Colonic mucosa (tissue), 4 donors: ENCODE measurements around the gene PIRT. TPM values are rescaled to one million over a fixed set of nuclear protein-coding genes. Genes with fewer than 3 reads are reported as not detected.

Source experiments
- DNase-seq: peaks from one replicate; pipeline ENCODE4 v3.0.0-alpha.2; 2020
- H3K27ac ChIP-seq: fragments of 200-600 bp; one replicate; pipeline ENCODE4 v1.8.0; 2021
- H3K27me3 ChIP-seq: fragments of 200-600 bp; one replicate; pipeline ENCODE4 v1.8.0; 2021
- H3K36me3 ChIP-seq: fragments of 200-600 bp; one replicate; pipeline ENCODE4 v1.8.0; 2021
- H3K4me1 ChIP-seq: fragments of 200-600 bp; one replicate; pipeline ENCODE4 v1.8.0; 2021; ENCODE audit warnings: mild to moderate bottlenecking
- H3K4me3 ChIP-seq: fragments of 200-600 bp; one replicate; pipeline ENCODE4 v1.8.0; 2021
- H3K9ac ChIP-seq, 2 donors: one replicate each; pipeline ENCODE4 v1.7.0; 2013; ENCODE audit warnings: control low read depth in 2 of 2, low read depth in 2 of 2, low read length in 2 of 2
- H3K9me3 ChIP-seq: fragments of 200-600 bp; one replicate; pipeline ENCODE4 v1.8.0; 2021
- intact Hi-C: fragments of 100-400 bp; cut with DNase I; formaldehyde crosslinking; loops from one replicate; pipeline ENCODE4 v1.14.1; 2022
- total RNA-seq, 2 donors: library from RNA; stranded (reverse); fragmentation: NEBNext Ultra II Directional in 1 of 2; extraction: Animal tissue kit (Norgen Biotek cat#: 25700) in 1 of 2; gene quantifications; one replicate each; pipeline ENCODE4 v1.2.1, GENCODE V29; 2021
- TF ChIP-seq, protein P1 (sequence below): fragments of 200-600 bp; IDR thresholded peaks from one replicate; pipeline ENCODE4 v1.8.0; 2022; ENCODE audit warnings: antibody characterized with exemption, mild to moderate bottlenecking
- donor health status: healthy.
- donor health status: DM: no; HTN: no; CAD: no.
- donor health status: DM: no; HTN: no; CAD: no.

The PIRT gene
- total RNA-seq, 2 donors from 2014 or later = 0.40 to 1.5 TPM

DNA sequence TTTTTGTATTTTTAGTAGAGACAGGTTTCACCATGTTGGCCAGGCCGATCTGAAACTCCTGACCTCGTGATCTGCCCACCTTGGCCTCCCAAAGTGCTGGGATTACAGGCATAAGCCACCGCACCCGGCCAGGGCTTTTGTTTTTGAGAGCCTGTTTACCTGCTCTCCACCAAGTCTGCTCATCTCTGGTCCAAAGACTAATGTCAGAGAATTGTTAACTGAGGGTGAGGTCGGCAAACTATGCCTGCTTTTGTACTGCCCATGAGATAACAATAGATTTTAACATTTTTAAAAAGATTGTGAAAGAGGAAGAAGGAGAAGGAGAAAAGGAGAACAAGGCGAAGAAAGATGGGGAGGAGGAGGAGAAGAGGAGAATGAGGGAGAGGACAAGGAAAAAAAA, 60.0 kb downstream of the PIRT start:
- TF ChIP-seq, protein P1, sequence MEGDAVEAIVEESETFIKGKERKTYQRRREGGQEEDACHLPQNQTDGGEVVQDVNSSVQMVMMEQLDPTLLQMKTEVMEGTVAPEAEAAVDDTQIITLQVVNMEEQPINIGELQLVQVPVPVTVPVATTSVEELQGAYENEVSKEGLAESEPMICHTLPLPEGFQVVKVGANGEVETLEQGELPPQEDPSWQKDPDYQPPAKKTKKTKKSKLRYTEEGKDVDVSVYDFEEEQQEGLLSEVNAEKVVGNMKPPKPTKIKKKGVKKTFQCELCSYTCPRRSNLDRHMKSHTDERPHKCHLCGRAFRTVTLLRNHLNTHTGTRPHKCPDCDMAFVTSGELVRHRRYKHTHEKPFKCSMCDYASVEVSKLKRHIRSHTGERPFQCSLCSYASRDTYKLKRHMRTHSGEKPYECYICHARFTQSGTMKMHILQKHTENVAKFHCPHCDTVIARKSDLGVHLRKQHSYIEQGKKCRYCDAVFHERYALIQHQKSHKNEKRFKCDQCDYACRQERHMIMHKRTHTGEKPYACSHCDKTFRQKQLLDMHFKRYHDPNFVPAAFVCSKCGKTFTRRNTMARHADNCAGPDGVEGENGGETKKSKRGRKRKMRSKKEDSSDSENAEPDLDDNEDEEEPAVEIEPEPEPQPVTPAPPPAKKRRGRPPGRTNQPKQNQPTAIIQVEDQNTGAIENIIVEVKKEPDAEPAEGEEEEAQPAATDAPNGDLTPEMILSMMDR = no peak
- no peaks in the 10 kb centered on the region for H3K4me1 ChIP-seq
- peak; percentile 57 for DNase-seq

DNA sequence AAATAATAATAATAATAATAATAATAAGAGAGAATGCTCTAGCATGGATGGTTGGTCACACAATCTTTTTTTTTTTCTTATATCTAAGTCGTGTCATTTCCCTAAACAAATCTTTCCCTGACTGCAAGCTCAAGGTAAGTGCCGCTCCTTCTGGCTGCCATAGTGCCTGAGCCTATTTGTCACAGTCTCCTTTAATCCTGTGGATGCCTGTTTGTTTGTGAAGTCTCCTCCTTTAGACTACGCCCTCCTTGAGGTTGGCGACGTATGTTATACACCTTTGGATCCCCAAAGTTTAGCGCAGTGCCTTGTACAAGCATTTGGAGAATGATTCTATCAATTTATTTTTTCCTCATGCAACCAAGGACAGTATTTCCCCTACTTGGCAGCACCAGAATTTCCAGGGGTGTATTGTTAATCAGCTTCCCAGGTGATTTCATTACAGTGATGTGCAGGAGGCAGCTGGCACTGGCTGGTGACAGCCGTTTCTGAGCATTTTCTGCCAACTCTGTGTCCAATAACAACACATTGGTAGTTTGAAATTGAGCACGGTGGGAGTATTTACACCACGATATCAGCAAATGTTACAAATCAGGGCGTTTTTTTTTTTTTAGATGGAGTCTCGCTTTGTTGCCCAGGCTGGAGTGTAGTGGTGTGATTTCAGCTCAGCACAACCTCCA, 60.6 kb downstream of the PIRT start:
- Histone ChIP-seq H3K27ac (peak overlapping the region; percentile 90), H3K4me1 (no peaks in the 10 kb centered on the region), H3K36me3 (no peaks in the 10 kb centered on the region), H3K27me3 (no peaks in the 10 kb centered on the region), H3K9ac (peak overlapping the region in 1 of 2 donors; percentile 53), H3K4me3 (no peak overlapping the region), H3K9me3 (no peaks in the 10 kb centered on the region)
- peak; percentile 49 for DNase-seq
- intact Hi-C loops = no loop called here
- TF ChIP-seq, protein P1 = no peak

More for the DNA sequence above, 60.0 kb downstream of the PIRT start:
- H3K9ac ChIP-seq = no peak overlapping the region
- no peaks in the 10 kb centered on the region for H3K9me3 ChIP-seq
- H3K27ac ChIP-seq = peak overlapping the region; percentile 90
- no peaks in the 10 kb centered on the region for H3K27me3 ChIP-seq
- no peaks in the 10 kb centered on the region for H3K36me3 ChIP-seq
- no peak overlapping the region for H3K4me3 ChIP-seq
- intact Hi-C loops = no loop called here

DNA sequence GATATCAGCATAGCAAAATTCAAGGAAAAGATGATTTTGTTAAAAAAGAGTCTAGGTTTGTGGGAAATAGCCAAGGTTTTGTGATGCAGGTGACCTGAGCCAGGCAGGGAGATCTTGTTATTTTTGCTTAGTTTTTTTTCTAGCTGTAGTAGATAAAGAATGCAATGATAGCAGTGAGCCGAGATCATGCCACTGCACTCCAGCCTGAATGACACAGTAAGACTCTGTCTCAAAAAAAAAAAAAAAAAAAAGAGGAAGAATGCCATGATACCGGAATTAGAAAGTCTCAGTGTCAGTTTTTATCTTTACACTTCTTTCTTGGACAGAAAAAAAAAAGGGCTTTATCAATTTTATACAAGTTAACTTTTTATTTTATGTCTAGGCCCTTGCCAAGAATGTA, 61.5 kb downstream of the PIRT start:
- Histone ChIP-seq H3K4me1 (no peaks in the 10 kb centered on the region), H3K9ac (no peak overlapping the region), H3K27me3 (no peaks in the 10 kb centered on the region), H3K36me3 (no peaks in the 10 kb centered on the region), H3K27ac (peak overlapping the region; percentile 90), H3K9me3 (no peaks in the 10 kb centered on the region), H3K4me3 (no peak overlapping the region)
- TF ChIP-seq, protein P1 = no peak
- intact Hi-C loops = no loop called here
- no peak for DNase-seq

DNA sequence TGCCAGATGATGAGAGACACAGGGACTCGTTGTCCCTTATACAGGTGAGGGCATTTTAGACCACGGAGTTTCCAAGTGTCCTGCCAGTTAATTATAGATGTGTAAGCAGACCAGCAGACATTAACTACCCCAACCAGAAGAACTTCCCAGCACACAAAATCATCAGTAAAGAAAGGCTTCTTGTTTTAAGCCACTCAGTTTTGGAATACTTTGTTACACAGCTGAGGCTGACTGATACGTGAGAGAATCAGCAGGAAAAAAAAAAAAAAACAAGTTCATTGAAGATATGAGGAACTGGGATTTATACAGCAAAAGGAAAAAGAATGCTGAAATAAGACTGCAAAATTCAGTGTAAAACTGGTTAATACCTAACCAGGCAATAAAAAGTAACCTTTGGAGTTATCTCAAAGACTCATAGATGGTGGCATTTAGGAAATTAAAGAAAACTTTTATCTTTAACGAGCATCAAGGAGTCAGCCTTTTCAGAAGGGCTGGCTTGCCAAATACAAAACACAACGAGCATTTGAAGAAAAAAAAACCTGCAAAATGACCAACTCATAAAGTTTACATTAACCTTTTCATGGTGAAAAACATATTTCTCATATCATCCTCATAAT, 62.0 kb downstream of the PIRT start:
- no peak for DNase-seq
- no peaks in the 10 kb centered on the region for H3K36me3 ChIP-seq
- intact Hi-C loops = no loop called here
- TF ChIP-seq, protein P1 = no peak
- H3K27ac ChIP-seq = peak overlapping the region; percentile 90
- H3K9ac ChIP-seq = no peak overlapping the region
- H3K9me3 ChIP-seq = no peaks in the 10 kb centered on the region
- no peaks in the 10 kb centered on the region for H3K4me1 ChIP-seq
- H3K4me3 ChIP-seq = no peak overlapping the region
- no peaks in the 10 kb centered on the region for H3K27me3 ChIP-seq

DNA sequence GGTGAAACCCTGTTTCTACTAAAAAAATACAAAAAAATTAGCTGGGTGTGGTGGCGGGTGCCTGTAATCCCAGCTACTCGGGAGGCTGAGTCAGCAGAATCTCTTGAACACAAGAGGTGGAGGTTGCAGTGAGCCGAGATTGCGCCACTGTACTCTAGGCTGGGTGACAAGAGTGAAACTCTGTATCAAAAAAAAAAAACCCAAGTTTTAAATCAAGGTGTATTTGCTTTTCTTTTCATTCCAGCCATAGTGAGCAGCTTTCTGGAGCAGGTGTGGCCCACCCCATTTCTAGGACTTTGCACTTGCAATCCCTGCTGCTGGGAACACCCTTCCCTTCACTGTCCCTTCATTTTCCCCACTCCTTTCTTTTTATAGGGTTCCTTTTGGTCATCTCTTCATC, 62.8 kb downstream of the PIRT start:
- DNase-seq = peak; percentile 64
- no peak overlapping the region for H3K4me3 ChIP-seq
- H3K9me3 ChIP-seq = no peaks in the 10 kb centered on the region
- H3K27ac ChIP-seq = peak overlapping the region; percentile 90
- intact Hi-C loops = no loop called here
- no peak overlapping the region for H3K9ac ChIP-seq
- no peaks in the 10 kb centered on the region for H3K36me3 ChIP-seq
- no peaks in the 10 kb centered on the region for H3K27me3 ChIP-seq
- TF ChIP-seq, protein P1 = no peak
- no peaks in the 10 kb centered on the region for H3K4me1 ChIP-seq
